Medulla oblongata (tissue), 1 donor: ENCODE data around the gene MUS81.

ENCODE experiments used
- DNase-seq: peaks from one replicate; pipeline ENCODE4 v3.0.0-alpha.2; 2015; ENCODE audit errors: extremely low spot score

Gene MUS81

GRCh38 chr11:65915821-65916251 lies 55.6 kb downstream of the MUS81 start:
- no peak for DNase-seq
